H9 (cell line): Measurements from ENCODE around the gene ACKR1. TPM values are rescaled to one million over a fixed set of nuclear protein-coding genes. Genes with fewer than 3 reads are reported as not detected.

ENCODE experiments used
- DNase-seq: peaks from one replicate; pipeline ENCODE4 v3.0.0-alpha.2; 2017
- H2AFZ ChIP-seq: one replicate; pipeline ENCODE4 v1.6.1; 2013; ENCODE audit warnings: mild to moderate bottlenecking, low read length, control low read depth, moderate library complexity
- H2AK5ac ChIP-seq: 2 replicates; pipeline ENCODE4 v1.6.1; 2013; ENCODE audit warnings: low read length, control low read depth, mixed read lengths; ENCODE audit not compliant: insufficient read length
- H2BK120ac ChIP-seq: one replicate; pipeline ENCODE4 v1.6.1; 2013; ENCODE audit warnings: low read depth, mild to moderate bottlenecking, low read length, control low read depth, inconsistent platforms; ENCODE audit not compliant: poor library complexity, severe bottlenecking
- H2BK12ac ChIP-seq: 2 replicates; pipeline ENCODE4 v1.6.1; 2013; ENCODE audit warnings: low read length, control low read depth, mixed read lengths, low read depth; ENCODE audit not compliant: insufficient read length
- H2BK15ac ChIP-seq: 2 replicates; pipeline ENCODE4 v1.6.1; 2013; ENCODE audit warnings: low read depth, low read length, control low read depth
- H2BK20ac ChIP-seq: one replicate; pipeline ENCODE4 v1.6.1; 2013; ENCODE audit warnings: low read depth, mild to moderate bottlenecking, low read length, control low read depth, inconsistent platforms; ENCODE audit not compliant: poor library complexity, severe bottlenecking
- H2BK5ac ChIP-seq: 2 replicates; pipeline ENCODE4 v1.6.1; 2013; ENCODE audit warnings: low read length, control low read depth, mixed read lengths; ENCODE audit not compliant: insufficient read length
- H3K14ac ChIP-seq: 2 replicates; pipeline ENCODE4 v1.6.1; 2013; ENCODE audit warnings: low read length, control low read depth; ENCODE audit not compliant: insufficient read depth
- H3K18ac ChIP-seq: 2 replicates; pipeline ENCODE4 v1.6.1; 2013; ENCODE audit warnings: low read depth, mild to moderate bottlenecking, mixed read lengths, low read length, control low read depth; ENCODE audit not compliant: insufficient read length
- H3K23ac ChIP-seq: 2 replicates; pipeline ENCODE4 v1.6.1; 2013; ENCODE audit warnings: low read length, control low read depth, mixed read lengths, low read depth; ENCODE audit not compliant: insufficient read length
- H3K23me2 ChIP-seq: 2 replicates; pipeline ENCODE4 v1.6.1; 2013; ENCODE audit warnings: low read depth, mild to moderate bottlenecking, mixed read lengths, low read length, control low read depth; ENCODE audit not compliant: insufficient read length, poor library complexity, severe bottlenecking
- H3K27ac ChIP-seq: 2 replicates; pipeline ENCODE4 v1.5.1; 2013; ENCODE audit warnings: low read length, control low read depth, mixed read lengths, low read depth; ENCODE audit not compliant: insufficient read length
- H3K27me3 ChIP-seq: 2 replicates; pipeline ENCODE4 v1.6.1; 2013; ENCODE audit warnings: low read length, control low read depth, inconsistent platforms; ENCODE audit not compliant: insufficient read depth
- H3K4ac ChIP-seq: 2 replicates; pipeline ENCODE4 v1.6.1; 2013; ENCODE audit warnings: low read depth, mild to moderate bottlenecking, control low read depth, inconsistent platforms, low read length, moderate library complexity
- H3K4me1 ChIP-seq: 2 replicates; pipeline ENCODE4 v1.6.1; 2013; ENCODE audit warnings: low read length, control low read depth, inconsistent platforms; ENCODE audit not compliant: insufficient read depth
- H3K4me2 ChIP-seq: 2 replicates; pipeline ENCODE4 v1.6.1; 2013; ENCODE audit warnings: low read length, control low read depth, mixed read lengths; ENCODE audit not compliant: insufficient read length, insufficient read depth
- H3K56ac ChIP-seq: 2 replicates; pipeline ENCODE4 v1.6.1; 2013; ENCODE audit warnings: low read depth, mild to moderate bottlenecking, mixed read lengths, low read length, control low read depth; ENCODE audit not compliant: insufficient read length
- H3K79me1 ChIP-seq: 2 replicates; pipeline ENCODE4 v1.6.1; 2013; ENCODE audit warnings: low read depth, mild to moderate bottlenecking, moderate library complexity, low read length, control low read depth, inconsistent platforms; ENCODE audit not compliant: insufficient read depth, poor library complexity, severe bottlenecking
- H3K79me2 ChIP-seq: 2 replicates; pipeline ENCODE4 v1.6.1; 2013; ENCODE audit warnings: low read length, control low read depth, inconsistent platforms; ENCODE audit not compliant: insufficient read depth
- H3K9ac ChIP-seq: 2 replicates; pipeline ENCODE4 v1.6.1; 2013; ENCODE audit warnings: low read length, control low read depth, mixed read lengths; ENCODE audit not compliant: insufficient read length; ENCODE audit errors: extremely low read depth
- H3K9me3 ChIP-seq: one replicate; pipeline ENCODE4 v1.6.1; 2013; ENCODE audit warnings: low read depth, low read length, inconsistent platforms; ENCODE audit not compliant: control insufficient read depth
- H3T11ph ChIP-seq: one replicate; pipeline ENCODE4 v1.6.1; 2013; ENCODE audit warnings: mild to moderate bottlenecking, low read length, control low read depth, inconsistent platforms
- H4K20me1 ChIP-seq: one replicate; pipeline ENCODE4 v1.6.1; 2013; ENCODE audit not compliant: control insufficient read depth, insufficient read length, insufficient read depth
- H4K5ac ChIP-seq: 2 replicates; pipeline ENCODE4 v1.6.1; 2013; ENCODE audit warnings: low read depth, mild to moderate bottlenecking, mixed read lengths, low read length, control low read depth; ENCODE audit not compliant: insufficient read length
- H4K8ac ChIP-seq: replicated peaks from 2 replicates; pipeline ENCODE4 v1.6.1; 2013; ENCODE audit warnings: low read length, control low read depth, mixed read lengths, low read depth; ENCODE audit not compliant: insufficient read length
- H4K91ac ChIP-seq: 2 replicates; pipeline ENCODE4 v1.6.1; 2013; ENCODE audit warnings: low read depth, mild to moderate bottlenecking, moderate library complexity, mixed read lengths, low read length, control low read depth; ENCODE audit not compliant: insufficient read length
- H3K27ac Mint-ChIP-seq, 3 experiments: 2 replicates in 2 of 3; 3 replicates in 1 of 3; pipeline ENCODE4 v1.8.0; 2020 to 2021; ENCODE audit warnings: mixed read lengths in 3 of 3, mild to moderate bottlenecking in 1 of 3, moderate library complexity in 1 of 3
- H3K27me3 Mint-ChIP-seq: 2 replicates; pipeline ENCODE4 v1.8.0; 2021; ENCODE audit warnings: low read depth, mild to moderate bottlenecking, moderate library complexity, mixed read lengths
- H3K36me3 Mint-ChIP-seq, 3 experiments: 2 replicates in 2 of 3; 3 replicates in 1 of 3; pipeline ENCODE4 v1.8.0; 2020 to 2021; ENCODE audit warnings: low read depth in 3 of 3, mixed read lengths in 3 of 3; ENCODE audit not compliant: insufficient read depth in 1 of 3
- H3K4me1 Mint-ChIP-seq, 2 experiments: 2 replicates each; pipeline ENCODE4 v1.8.0; 2020; ENCODE audit warnings: mixed read lengths in 2 of 2
- H3K4me3 Mint-ChIP-seq, 2 experiments: 2 replicates in 1 of 2; 3 replicates in 1 of 2; pipeline ENCODE4 v1.8.0; 2020 to 2021; ENCODE audit warnings: mild to moderate bottlenecking in 2 of 2, mixed read lengths in 2 of 2, moderate library complexity in 1 of 2
- H3K9me3 Mint-ChIP-seq, 2 experiments: 2 replicates in 1 of 2; 3 replicates in 1 of 2; pipeline ENCODE4 v1.8.0; 2020; ENCODE audit warnings: mild to moderate bottlenecking in 2 of 2, mixed read lengths in 2 of 2, moderate library complexity in 1 of 2
- CTCF ChIP-seq: fragments of 200-600 bp; sonication (generic); conservative IDR thresholded peaks from 3 replicates; pipeline ENCODE4 v1.8.0; 2021; ENCODE audit warnings: antibody characterized with exemption, mild to moderate bottlenecking
- WGBS: extraction: QIAGEN DNeasy Blood & Tissue Kit; methylation state at CpG from one replicate; pipeline ENCODE4 v1.1.7; 2013; ENCODE audit warnings: missing lambda C conversion rate, low lambda C conversion rate, mixed read lengths; ENCODE audit not compliant: insufficient read length; ENCODE audit errors: extremely low coverage; 5-methylcytosine and 5-hydroxymethylcytosine counted together
- total RNA-seq: library from RNA; stranded (reverse); gene quantifications from 2 replicates; pipeline ENCODE4 v1.2.1, GENCODE V29; 2021

Gene ACKR1
- total RNA-seq, 1 experiment from 2014 or later = 0.26 TPM

GRCh38 chr1:159228554-159228953 lies 23.9 kb downstream of the ACKR1 start:
- TF ChIP-seq CTCF = no peak
- no peaks in the 10 kb centered on the region for H3K79me2 ChIP-seq
- no peaks in the 10 kb centered on the region for H3K79me1 ChIP-seq
- no peak overlapping the region for H2AK5ac ChIP-seq
- no peak overlapping the region for H3K4me3 Mint-ChIP-seq
- no peaks in the 10 kb centered on the region for H3K36me3 Mint-ChIP-seq
- H3K56ac ChIP-seq = no peak overlapping the region
- H3K23me2 ChIP-seq = no peaks in the 10 kb centered on the region
- no peak overlapping the region for H4K8ac ChIP-seq
- H3K27ac ChIP-seq = no peak overlapping the region
- H2BK20ac ChIP-seq = no peak overlapping the region
- no peak overlapping the region for H3K14ac ChIP-seq
- H3T11ph ChIP-seq = no peak overlapping the region
- H3K4ac ChIP-seq = no peak overlapping the region
- no peak overlapping the region for H2BK12ac ChIP-seq
- H3K4me1 ChIP-seq = no peaks in the 10 kb centered on the region
- peaks cover 5% of the 10 kb centered on the region for H3K27me3 Mint-ChIP-seq
- H3K9me3 ChIP-seq = no peaks in the 10 kb centered on the region
- H2AFZ ChIP-seq = no peak overlapping the region
- no peak overlapping the region for H3K4me2 ChIP-seq
- H4K20me1 ChIP-seq = no peaks in the 10 kb centered on the region
- DNase-seq = no peak
- no peaks in the 10 kb centered on the region for H3K9me3 Mint-ChIP-seq
- H2BK15ac ChIP-seq = no peak overlapping the region
- H3K18ac ChIP-seq = no peak overlapping the region
- H4K91ac ChIP-seq = no peak overlapping the region
- peaks cover 2 to 5% of the 10 kb centered on the region in 2 experiments; a peak in 1 of 4 replicates for H3K4me1 Mint-ChIP-seq
- no peak overlapping the region for H2BK5ac ChIP-seq
- no CpG with 5 or more reads among the region's 2 CpGs for WGBS
- no peak overlapping the region for H3K9ac ChIP-seq
- no peak overlapping the region for H3K23ac ChIP-seq
- H3K27me3 ChIP-seq = no peaks in the 10 kb centered on the region
- H2BK120ac ChIP-seq = no peak overlapping the region
- H4K5ac ChIP-seq = no peak overlapping the region
- no peak overlapping the region for H3K27ac Mint-ChIP-seq
